ENCODE results near the gene ATP6V0C. TPM values are rescaled to one million over a fixed set of nuclear protein-coding genes. Genes with fewer than 3 reads are reported as not detected.

The ATP6V0C gene
- total RNA-seq, 1 experiment from 2014 or later = 212 TPM

- TF ChIP-seq, protein P1, sequence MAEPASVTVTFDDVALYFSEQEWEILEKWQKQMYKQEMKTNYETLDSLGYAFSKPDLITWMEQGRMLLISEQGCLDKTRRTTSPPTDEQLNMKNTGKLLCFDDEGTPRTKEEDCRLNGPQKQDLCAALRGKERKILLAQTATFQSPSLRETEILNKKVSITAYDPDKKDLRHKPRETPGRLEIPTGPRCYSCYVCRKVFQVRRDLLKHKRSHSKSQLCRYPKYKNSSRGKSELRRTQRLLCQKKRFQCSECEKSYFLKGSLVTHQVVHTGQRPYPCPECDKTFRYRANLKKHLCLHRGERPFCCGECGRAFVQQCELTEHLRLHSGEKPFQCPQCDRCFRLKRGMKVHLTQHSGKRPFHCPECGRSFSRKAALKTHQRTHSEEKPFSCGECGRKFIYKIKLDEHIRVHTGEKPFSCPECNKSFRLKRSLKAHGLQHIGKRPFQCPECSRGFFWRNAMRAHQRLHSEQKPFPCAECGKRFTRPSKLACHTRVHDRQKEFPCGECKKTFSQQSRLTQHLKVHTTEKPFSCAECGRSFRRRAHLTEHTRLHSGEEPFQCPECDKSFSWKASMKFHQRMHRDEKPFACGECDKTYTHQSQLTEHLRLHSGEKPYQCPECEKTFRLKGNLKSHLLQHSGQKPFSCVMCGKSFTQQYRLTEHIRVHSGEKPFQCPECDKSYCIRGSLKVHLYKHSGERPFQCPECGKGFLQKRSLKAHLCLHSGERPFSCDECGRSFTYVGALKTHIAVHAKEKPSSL (CRISPR knock-in tag; conservative IDR thresholded peaks at IDR 0.05) = no peak
- TF ChIP-seq FOXP1 (CRISPR knock-in tag; IDR thresholded peaks at IDR 0.05; ENCODE audit: borderline replicate concordance) = peak; percentile 66; the same call in 1 of the 2 replicates
- TF ChIP-seq TP53 (CRISPR knock-in tag; IDR thresholded peaks at IDR 0.05) = no peak
- TF ChIP-seq NR3C1 (CRISPR knock-in tag; conservative IDR thresholded peaks at IDR 0.05; ENCODE audit: low read depth) = no peak
- peak; percentile 96 for TF ChIP-seq SP1 (CRISPR knock-in tag; conservative IDR thresholded peaks at IDR 0.05)
- TF ChIP-seq, protein P2, sequence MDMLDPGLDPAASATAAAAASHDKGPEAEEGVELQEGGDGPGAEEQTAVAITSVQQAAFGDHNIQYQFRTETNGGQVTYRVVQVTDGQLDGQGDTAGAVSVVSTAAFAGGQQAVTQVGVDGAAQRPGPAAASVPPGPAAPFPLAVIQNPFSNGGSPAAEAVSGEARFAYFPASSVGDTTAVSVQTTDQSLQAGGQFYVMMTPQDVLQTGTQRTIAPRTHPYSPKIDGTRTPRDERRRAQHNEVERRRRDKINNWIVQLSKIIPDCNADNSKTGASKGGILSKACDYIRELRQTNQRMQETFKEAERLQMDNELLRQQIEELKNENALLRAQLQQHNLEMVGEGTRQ (CRISPR knock-in tag; IDR thresholded peaks at IDR 0.05) = peak; percentile 98
- TF ChIP-seq ZNF219 (CRISPR knock-in tag; IDR thresholded peaks at IDR 0.05; ENCODE audit: borderline replicate concordance) = no peak
Observed at GRCh38 chr16:2513405-2514332, at the start of gene ATP6V0C (continued).

GRCh38 chr16:2464333-2464732 is 49.4 kb upstream of the ATP6V0C start:
- ChIA-PET CTCF (interaction anchor here (0.6 to 0.7 kb wide), 2 partner anchors 69 to 81 kb away, joined by 3 to 4 read pairs; no protein-coding TSS in a partner anchor), POLR2A (no interaction called here)
- peaks cover 6% of the 10 kb centered on the region for H3K4me1 Mint-ChIP-seq
- TF ChIP-seq ZNF219 (CRISPR knock-in tag; IDR thresholded peaks at IDR 0.05; ENCODE audit: borderline replicate concordance) (no peak), IRF2 (CRISPR knock-in tag; IDR thresholded peaks at IDR 0.05; ENCODE audit: borderline replicate concordance, low read depth) (0 out of 2 replicates have a peak, but pooled peaks have one; percentile 15), GRHL2 (CRISPR knock-in tag; IDR thresholded peaks at IDR 0.05; ENCODE audit: insufficient replicate concordance, severe bottlenecking) (no peak), ELF4 (CRISPR knock-in tag; IDR thresholded peaks at IDR 0.05; ENCODE audit: low read depth) (no peak), ATF1 (CRISPR knock-in tag; IDR thresholded peaks at IDR 0.05) (no peak)
- TF ChIP-seq, protein P3, sequence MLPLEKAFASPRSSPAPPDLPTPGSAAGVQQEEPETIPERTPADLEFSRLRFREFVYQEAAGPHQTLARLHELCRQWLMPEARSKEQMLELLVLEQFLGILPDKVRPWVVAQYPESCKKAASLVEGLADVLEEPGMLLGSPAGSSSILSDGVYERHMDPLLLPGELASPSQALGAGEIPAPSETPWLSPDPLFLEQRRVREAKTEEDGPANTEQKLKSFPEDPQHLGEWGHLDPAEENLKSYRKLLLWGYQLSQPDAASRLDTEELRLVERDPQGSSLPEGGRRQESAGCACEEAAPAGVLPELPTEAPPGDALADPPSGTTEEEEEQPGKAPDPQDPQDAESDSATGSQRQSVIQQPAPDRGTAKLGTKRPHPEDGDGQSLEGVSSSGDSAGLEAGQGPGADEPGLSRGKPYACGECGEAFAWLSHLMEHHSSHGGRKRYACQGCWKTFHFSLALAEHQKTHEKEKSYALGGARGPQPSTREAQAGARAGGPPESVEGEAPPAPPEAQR (CRISPR knock-in tag; IDR thresholded peaks at IDR 0.05) = no peak
- TF ChIP-seq, protein P2 (CRISPR knock-in tag; IDR thresholded peaks at IDR 0.05) = no peak
- TF ChIP-seq, protein P4, sequence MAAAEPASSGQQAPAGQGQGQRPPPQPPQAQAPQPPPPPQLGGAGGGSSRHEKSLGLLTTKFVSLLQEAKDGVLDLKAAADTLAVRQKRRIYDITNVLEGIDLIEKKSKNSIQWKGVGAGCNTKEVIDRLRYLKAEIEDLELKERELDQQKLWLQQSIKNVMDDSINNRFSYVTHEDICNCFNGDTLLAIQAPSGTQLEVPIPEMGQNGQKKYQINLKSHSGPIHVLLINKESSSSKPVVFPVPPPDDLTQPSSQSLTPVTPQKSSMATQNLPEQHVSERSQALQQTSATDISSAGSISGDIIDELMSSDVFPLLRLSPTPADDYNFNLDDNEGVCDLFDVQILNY (CRISPR knock-in tag; IDR thresholded peaks at IDR 0.05) = no peak
- TF ChIP-seq, protein P5, sequence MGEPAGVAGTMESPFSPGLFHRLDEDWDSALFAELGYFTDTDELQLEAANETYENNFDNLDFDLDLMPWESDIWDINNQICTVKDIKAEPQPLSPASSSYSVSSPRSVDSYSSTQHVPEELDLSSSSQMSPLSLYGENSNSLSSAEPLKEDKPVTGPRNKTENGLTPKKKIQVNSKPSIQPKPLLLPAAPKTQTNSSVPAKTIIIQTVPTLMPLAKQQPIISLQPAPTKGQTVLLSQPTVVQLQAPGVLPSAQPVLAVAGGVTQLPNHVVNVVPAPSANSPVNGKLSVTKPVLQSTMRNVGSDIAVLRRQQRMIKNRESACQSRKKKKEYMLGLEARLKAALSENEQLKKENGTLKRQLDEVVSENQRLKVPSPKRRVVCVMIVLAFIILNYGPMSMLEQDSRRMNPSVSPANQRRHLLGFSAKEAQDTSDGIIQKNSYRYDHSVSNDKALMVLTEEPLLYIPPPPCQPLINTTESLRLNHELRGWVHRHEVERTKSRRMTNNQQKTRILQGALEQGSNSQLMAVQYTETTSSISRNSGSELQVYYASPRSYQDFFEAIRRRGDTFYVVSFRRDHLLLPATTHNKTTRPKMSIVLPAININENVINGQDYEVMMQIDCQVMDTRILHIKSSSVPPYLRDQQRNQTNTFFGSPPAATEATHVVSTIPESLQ (CRISPR knock-in tag; IDR thresholded peaks at IDR 0.05) = no peak
- ATAC-seq (no peak), DNase-seq (ENCODE audit: low spot score) (no peak)
- H3K9me3 Mint-ChIP-seq = no peaks in the 10 kb centered on the region
- no peak overlapping the region for H3K4me3 Mint-ChIP-seq
- H3K36me3 Mint-ChIP-seq = peaks cover 6% of the 10 kb centered on the region; the same call in 1 of the 2 replicates
- H3K27ac Mint-ChIP-seq = no peak overlapping the region; the same call in 1 of the 2 replicates
- H3K27me3 Mint-ChIP-seq (ENCODE audit: low read depth) = peaks cover 5% of the 10 kb centered on the region
